Cardiac muscle cell (in vitro differentiated cells and primary cell): ENCODE results near the gene GPR35. TPM values are rescaled to one million over a fixed set of nuclear protein-coding genes. Genes with fewer than 3 reads are reported as not detected.

ENCODE experiments used
- DNase-seq, 2 donors: peaks; one replicate each; pipeline versions ENCODE4 v3.0.0 to v3.0.0-alpha.2; 2010 to 2017; ENCODE audit warnings: low read depth in 1 of 2, low spot score in 1 of 2
- H3K27ac ChIP-seq: fragments of 200-600 bp; sonication (generic); 2 replicates; pipeline ENCODE4 v1.5.1; 2016
- H3K27me3 ChIP-seq: fragments of 200-600 bp; sonication (generic); 2 replicates; pipeline ENCODE4 v1.6.0; 2016; ENCODE audit warnings: control low read depth
- H3K36me3 ChIP-seq: fragments of 200-600 bp; sonication (generic); 2 replicates; pipeline ENCODE4 v1.5.1; 2016; ENCODE audit warnings: control low read depth
- H3K4me1 ChIP-seq: fragments of 200-600 bp; sonication (generic); 2 replicates; pipeline ENCODE4 v1.8.1; 2017; ENCODE audit warnings: low read depth, mild to moderate bottlenecking, mixed run types
- H3K4me3 ChIP-seq: fragments of 200-600 bp; sonication (generic); 2 replicates; pipeline ENCODE4 v1.5.1; 2016; ENCODE audit warnings: mild to moderate bottlenecking
- H3K9me3 ChIP-seq: fragments of 200-600 bp; sonication (generic); 2 replicates; pipeline ENCODE4 v1.5.1; 2017; ENCODE audit warnings: low read depth, mild to moderate bottlenecking, control low read depth
- polyA plus RNA-seq: library from polyadenylated mRNA; unstranded; fragments of >200 nt; fragmentation: Nextera tagmentation; extraction: Ambion mirVana; gene quantifications from 2 replicates; pipeline ENCODE4 v1.2.1, GENCODE V29; 2016
- total RNA-seq: library from RNA; depleted of rRNA; stranded (reverse); fragments of >200 nt; gene quantifications from 2 replicates; pipeline ENCODE4 v1.2.3, GENCODE V29; 2016
- TF ChIP-seq, protein P1 (sequence below): IDR thresholded peaks from 2 replicates; pipeline ENCODE4 v1.5.1; 2012; ENCODE audit warnings: low read depth, mild to moderate bottlenecking, low read length

The GPR35 gene
- total and polyA plus RNA-seq, 2 experiments from 2014 or later, result 0.40 to 5.1 TPM

GRCh38 chr2:240662681-240663080 is 37.4 kb downstream of the GPR35 start:
- Histone ChIP-seq H3K27me3 (no peaks in the 10 kb centered on the region), H3K4me3 (no peak overlapping the region), H3K27ac (no peak overlapping the region), H3K9me3 (no peaks in the 10 kb centered on the region), H3K4me1 (no peaks in the 10 kb centered on the region), H3K36me3 (no peaks in the 10 kb centered on the region)
- no peak for DNase-seq
- TF ChIP-seq, protein P1, sequence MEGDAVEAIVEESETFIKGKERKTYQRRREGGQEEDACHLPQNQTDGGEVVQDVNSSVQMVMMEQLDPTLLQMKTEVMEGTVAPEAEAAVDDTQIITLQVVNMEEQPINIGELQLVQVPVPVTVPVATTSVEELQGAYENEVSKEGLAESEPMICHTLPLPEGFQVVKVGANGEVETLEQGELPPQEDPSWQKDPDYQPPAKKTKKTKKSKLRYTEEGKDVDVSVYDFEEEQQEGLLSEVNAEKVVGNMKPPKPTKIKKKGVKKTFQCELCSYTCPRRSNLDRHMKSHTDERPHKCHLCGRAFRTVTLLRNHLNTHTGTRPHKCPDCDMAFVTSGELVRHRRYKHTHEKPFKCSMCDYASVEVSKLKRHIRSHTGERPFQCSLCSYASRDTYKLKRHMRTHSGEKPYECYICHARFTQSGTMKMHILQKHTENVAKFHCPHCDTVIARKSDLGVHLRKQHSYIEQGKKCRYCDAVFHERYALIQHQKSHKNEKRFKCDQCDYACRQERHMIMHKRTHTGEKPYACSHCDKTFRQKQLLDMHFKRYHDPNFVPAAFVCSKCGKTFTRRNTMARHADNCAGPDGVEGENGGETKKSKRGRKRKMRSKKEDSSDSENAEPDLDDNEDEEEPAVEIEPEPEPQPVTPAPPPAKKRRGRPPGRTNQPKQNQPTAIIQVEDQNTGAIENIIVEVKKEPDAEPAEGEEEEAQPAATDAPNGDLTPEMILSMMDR, result no peak

- Histone ChIP-seq H3K4me3 (no peak overlapping the region), H3K36me3 (no peaks in the 10 kb centered on the region), H3K27me3 (no peaks in the 10 kb centered on the region), H3K27ac (no peak overlapping the region), H3K9me3 (no peaks in the 10 kb centered on the region), H3K4me1 (no peaks in the 10 kb centered on the region)
- DNase-seq, result no peak
- TF ChIP-seq, protein P1, result no peak
Observed at GRCh38 chr2:240663546-240664190, 38.4 kb downstream of the GPR35 start.

- no peaks in the 10 kb centered on the region for H3K9me3 ChIP-seq
- no peak overlapping the region for H3K27ac ChIP-seq
- H3K4me1 ChIP-seq, result no peaks in the 10 kb centered on the region
- H3K4me3 ChIP-seq, result no peak overlapping the region
- TF ChIP-seq, protein P1, result no peak
- DNase-seq, result no peak
- H3K27me3 ChIP-seq, result no peaks in the 10 kb centered on the region
- no peaks in the 10 kb centered on the region for H3K36me3 ChIP-seq
Observed at GRCh38 chr2:240664622-240665021, 39.3 kb downstream of the GPR35 start.

DNA sequence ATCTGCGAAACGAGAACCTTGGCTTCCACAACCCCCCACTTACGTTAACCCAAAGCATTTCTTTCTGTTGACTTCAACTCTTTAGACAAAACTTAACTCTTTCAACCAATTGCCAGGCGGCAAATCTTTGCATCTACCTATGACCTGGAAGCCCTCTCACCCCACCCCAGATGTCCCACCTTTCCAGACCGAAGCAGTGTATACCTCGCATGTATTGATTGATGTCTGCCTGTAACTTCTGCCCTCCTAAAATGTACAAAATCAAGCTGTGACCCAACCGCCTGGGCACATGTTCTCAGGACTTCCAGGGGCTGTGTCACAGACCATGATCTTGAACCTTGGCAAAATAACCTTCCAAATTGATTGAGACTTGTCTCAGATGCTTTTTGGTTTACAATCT is 45.1 kb downstream of the GPR35 start:
- DNase-seq, result no peak
- Histone ChIP-seq H3K36me3 (no peaks in the 10 kb centered on the region), H3K9me3 (no peaks in the 10 kb centered on the region), H3K27me3 (peaks cover 41% of the 10 kb centered on the region), H3K27ac (no peak overlapping the region), H3K4me3 (no peak overlapping the region), H3K4me1 (no peaks in the 10 kb centered on the region)
- TF ChIP-seq, protein P1, result no peak

DNA sequence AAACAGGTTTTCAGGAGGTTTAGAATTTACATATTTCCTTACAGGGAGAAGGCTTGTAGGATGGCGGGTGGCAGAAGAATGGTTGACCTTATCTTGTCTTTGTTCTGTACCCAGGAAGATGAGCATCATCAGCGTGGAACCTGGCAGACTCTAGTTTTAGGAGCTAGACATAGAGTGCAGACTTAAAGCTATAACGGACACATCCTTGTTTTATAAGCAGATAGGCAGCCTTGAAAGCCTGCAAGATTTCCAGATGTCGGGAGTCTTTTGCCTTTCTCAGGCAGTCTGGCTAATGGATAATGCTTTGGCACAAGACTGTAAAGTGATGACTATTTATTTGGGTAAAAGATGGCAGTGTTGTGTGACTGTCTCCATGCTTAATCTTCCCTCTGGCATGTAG is 45.7 kb downstream of the GPR35 start:
- Histone ChIP-seq H3K27ac (no peak overlapping the region), H3K27me3 (peaks cover 41% of the 10 kb centered on the region), H3K4me1 (no peaks in the 10 kb centered on the region), H3K9me3 (no peaks in the 10 kb centered on the region), H3K36me3 (no peaks in the 10 kb centered on the region), H3K4me3 (no peak overlapping the region)
- no peak for DNase-seq
- TF ChIP-seq, protein P1, result no peak
